ENCODE measurements around the gene SUZ12.
"Not testable (repeated sequence)": the region's sequence is repeated elsewhere in the genome, so short reads cannot be mapped to it uniquely, and the experiment has no call there.

GRCh38 chr17:31917721-31918120 lies 19.1 kb upstream of the SUZ12 start:
- not testable (repeated sequence) for TF ChIP-seq CTCF (IDR thresholded peaks at IDR 0.05; ENCODE audit: poor library complexity); EZH2 (IDR thresholded peaks at IDR 0.05; ENCODE audit: borderline replicate concordance); EZH2phosphoT487 (IDR thresholded peaks at IDR 0.05; ENCODE audit: low read depth, severe bottlenecking, unreplicated experiment)

Measured in hepatocyte (in vitro differentiated cells).